Common myeloid progenitor, CD34-positive (primary cell): ENCODE results near the gene ZNF555.
"Not testable (repeated sequence)": the region's sequence is repeated elsewhere in the genome, so short reads cannot be mapped to it uniquely, and the experiment has no call there.

Experiments
- CTCF ChIA-PET: fragments of 350-600 bp; sonication (Branson Sonifier 250); formaldehyde crosslinking; loops from one replicate; lab custom pipeline; 2021; ENCODE audit warnings: antibody characterized with exemption; lab: Charles Lee
- POLR2A ChIA-PET: fragments of 350-600 bp; sonication (Branson Sonifier 250); formaldehyde crosslinking; loops from one replicate; lab custom pipeline; 2021; ENCODE audit warnings: antibody characterized with exemption; lab: Charles Lee
- DNase-seq, 3 donors: peaks; one replicate each; pipeline versions ENCODE4 v3.0.0 to v3.0.0-alpha.2; 2013
- H3K27ac ChIP-seq, 2 experiments: 1 replicate in 1 of 2; 2 replicates in 1 of 2; pipeline ENCODE4 v1.7.0; 2013; ENCODE audit warnings: inconsistent platforms in 2 of 2, low read length in 2 of 2, mild to moderate bottlenecking in 2 of 2, low read depth in 1 of 2, moderate library complexity in 1 of 2; ENCODE audit not compliant: severe bottlenecking in 2 of 2, insufficient read depth in 1 of 2, poor library complexity in 1 of 2
- H3K27me3 ChIP-seq, 5 experiments: replicated peaks in 2 of 5; 1 replicate in 3 of 5; 2 replicates in 2 of 5; pipeline versions ENCODE4 v1.6.1 to v1.7.0; 2013; ENCODE audit warnings: low read length in 4 of 5, mild to moderate bottlenecking in 2 of 5, moderate library complexity in 2 of 5, inconsistent platforms in 1 of 5; ENCODE audit not compliant: insufficient read depth in 5 of 5, control insufficient read depth in 4 of 5
- H3K36me3 ChIP-seq, 4 experiments: 1 replicate in 2 of 4; 2 replicates in 2 of 4; pipeline versions ENCODE4 v1.6.1 to v1.7.0; 2013; ENCODE audit warnings: low read length in 3 of 4, control low read depth in 1 of 4, mild to moderate bottlenecking in 1 of 4; ENCODE audit not compliant: control insufficient read depth in 4 of 4, insufficient read depth in 4 of 4
- H3K4me1 ChIP-seq, 4 experiments: 1 replicate in 3 of 4; 2 replicates in 1 of 4; pipeline versions ENCODE4 v1.6.1 to v1.7.1; 2013; ENCODE audit warnings: low read length in 3 of 4, mild to moderate bottlenecking in 3 of 4, control low read depth in 1 of 4, inconsistent platforms in 1 of 4, moderate library complexity in 1 of 4; ENCODE audit not compliant: control insufficient read depth in 4 of 4, insufficient read depth in 4 of 4; ENCODE audit errors: control extremely low read depth in 1 of 4
- H3K4me3 ChIP-seq, 7 experiments: 1 replicate in 4 of 7; 2 replicates in 3 of 7; pipeline versions ENCODE4 v1.5.1 to v1.7.0; 2013; ENCODE audit warnings: mild to moderate bottlenecking in 7 of 7, low read length in 6 of 7, moderate library complexity in 6 of 7, inconsistent platforms in 2 of 7, low read depth in 2 of 7, control low read depth in 1 of 7; ENCODE audit not compliant: insufficient read depth in 4 of 7, control insufficient read depth in 1 of 7; ENCODE audit errors: extremely low read depth in 1 of 7
- H3K9me3 ChIP-seq, 5 experiments: 1 replicate in 4 of 5; 2 replicates in 1 of 5; pipeline versions ENCODE4 v1.6.1 to v1.7.1; 2013; ENCODE audit warnings: low read length in 4 of 5, mild to moderate bottlenecking in 2 of 5, inconsistent platforms in 1 of 5, low read depth in 1 of 5, moderate library complexity in 1 of 5; ENCODE audit not compliant: control insufficient read depth in 4 of 5, insufficient read depth in 2 of 5; ENCODE audit errors: control extremely low read depth in 1 of 5
- WGBS: methylation state at CpG from one replicate; pipeline ENCODE4 v1.1.5; 2013; ENCODE audit not compliant: insufficient coverage; 5-methylcytosine and 5-hydroxymethylcytosine counted together

Gene ZNF555

GRCh38 chr19:2888731-2889224 lies 47.5 kb downstream of the ZNF555 start:
- Histone ChIP-seq H3K27ac (no peak overlapping the region), H3K27me3 (no peaks in the 10 kb centered on the region), H3K4me3 (peak overlapping the region in 4 of 7 experiments; percentile 29 to 65 (median 50)), H3K36me3 (no peaks in the 10 kb centered on the region), H3K4me1 (peaks cover 0 to 29% (median 4%) of the 10 kb centered on the region in 4 experiments), H3K9me3 (peaks cover 0 to 10% (median 0%) of the 10 kb centered on the region in 5 experiments)
- CTCF ChIA-PET = interaction anchor here (0.8 to 1.9 kb wide), 3 partner anchors 16 to 240 kb away, joined by 3 to 4 read pairs (median 3); no protein-coding TSS in a partner anchor
- peak; percentile 61 to 89 (median 74) for DNase-seq
- 59% methylated on average over 36 of the region's 37 CpGs for WGBS
- POLR2A ChIA-PET = interaction anchor here (0.6 to 2.8 kb wide), 2 partner anchors 56 to 61 kb away, joined by 3 to 13 read pairs; partner anchors contain the start of gene ZNF77

- peaks cover 0 to 29% (median 4%) of the 10 kb centered on the region in 4 experiments for H3K4me1 ChIP-seq
- CTCF ChIA-PET = interaction anchor here (1.0 kb wide), 1 partner anchor 33 kb away, joined by 3 read pairs; no protein-coding TSS in a partner anchor
- DNase-seq, H3K4me3 ChIP-seq, H3K27me3 ChIP-seq, H3K9me3 ChIP-seq, POLR2A ChIA-PET, H3K36me3 ChIP-seq, H3K27ac ChIP-seq: not testable (repeated sequence)
- 94% methylated on average over 6 of the region's 8 CpGs for WGBS
Observed at GRCh38 chr19:2890531-2890930, 49.3 kb downstream of the ZNF555 start.

- Histone ChIP-seq H3K36me3 (no peaks in the 10 kb centered on the region), H3K27me3 (no peaks in the 10 kb centered on the region), H3K27ac (no peak overlapping the region), H3K9me3 (peaks cover 0 to 14% (median 7%) of the 10 kb centered on the region in 5 experiments), H3K4me1 (peaks cover 0 to 9% (median 6%) of the 10 kb centered on the region in 4 experiments), H3K4me3 (no peak overlapping the region)
- ChIA-PET CTCF (no interaction called here), POLR2A (no interaction called here)
- no peak for DNase-seq
- WGBS = 80% methylated on average over 5 of the region's 8 CpGs
Observed at GRCh38 chr19:2896694-2897093, 55.4 kb downstream of the ZNF555 start.

GRCh38 chr19:2900296-2901252 lies 59.3 kb downstream of the ZNF555 start, which contains the start of gene ZNF57:
TSS of gene ZNF57 (plus strand) at chr19:2900928. CDS start at chr19:2901046, 118 bp downstream.
- WGBS = under 1% methylated on average over 83 of the region's 100 CpGs
- H3K9me3 ChIP-seq = peaks cover 0 to 14% (median 7%) of the 10 kb centered on the region in 5 experiments
- no peaks in the 10 kb centered on the region for H3K27me3 ChIP-seq
- CTCF ChIA-PET = interaction anchor here (0.8 to 1.4 kb wide), 2 partner anchors 12 to 13 kb away, joined by 3 read pairs; no protein-coding TSS in a partner anchor
- POLR2A ChIA-PET = interaction anchor here (0.7 to 1.0 kb wide), 4 partner anchors 23 to 60 kb away, joined by 3 to 5 read pairs (median 3); partner anchors contain the start of genes ZNF555 and ZNF77
- H3K4me3 ChIP-seq = peak within 1 kb of the TSS; percentile 2 to 85 (median 76)
- DNase-seq = peak; percentile 99
- peak within 1 kb of the TSS in 1 of 2 experiments; percentile 70 for H3K27ac ChIP-seq
- H3K36me3 ChIP-seq = peaks cover 0 to 2% (median 0%) of the 10 kb centered on the region in 4 experiments
- peaks cover 0 to 13% (median 8%) of the 10 kb centered on the region in 4 experiments for H3K4me1 ChIP-seq

GRCh38 chr19:2902590-2903218 lies 61.4 kb downstream of the ZNF555 start:
- ChIA-PET POLR2A (no interaction called here), CTCF (no interaction called here)
- no peaks in the 10 kb centered on the region for H3K27me3 ChIP-seq
- H3K36me3 ChIP-seq = peaks cover 0 to 5% (median under 1%) of the 10 kb centered on the region in 4 experiments
- peaks cover 0 to 13% (median 8%) of the 10 kb centered on the region in 4 experiments for H3K4me1 ChIP-seq
- DNase-seq = no peak
- WGBS = 93% methylated on average over 10 of the region's 13 CpGs
- H3K4me3 ChIP-seq = no peak overlapping the region
- H3K9me3 ChIP-seq = peaks cover 0 to under 1% (median 0%) of the 10 kb centered on the region in 5 experiments
- H3K27ac ChIP-seq = no peak overlapping the region

- POLR2A ChIA-PET, DNase-seq, H3K27ac ChIP-seq, H3K36me3 ChIP-seq, H3K4me3 ChIP-seq, H3K27me3 ChIP-seq, H3K9me3 ChIP-seq: not testable (repeated sequence)
- H3K4me1 ChIP-seq = peaks cover 0 to 13% (median 8%) of the 10 kb centered on the region in 4 experiments
- 99% methylated on average over 10 of the region's 13 CpGs for WGBS
- CTCF ChIA-PET = interaction anchor here (1.2 kb wide), 1 partner anchor 40 kb away, joined by 3 read pairs; no protein-coding TSS in a partner anchor
Observed at GRCh38 chr19:2903326-2903725, 62.1 kb downstream of the ZNF555 start.
